CD4-positive, alpha-beta T cell treated with Interleukin-6 for 4 hours (primary cell): ENCODE data around the gene HNRNPL.
"Not testable (repeated sequence)": the region's sequence is repeated elsewhere in the genome, so short reads cannot be mapped to it uniquely, and the experiment has no call there.

ENCODE experiments used
- DNase-seq: peaks from one replicate; pipeline ENCODE4 v3.0.0-alpha.2; 2020; ENCODE audit warnings: mixed read lengths

The HNRNPL gene

DNA sequence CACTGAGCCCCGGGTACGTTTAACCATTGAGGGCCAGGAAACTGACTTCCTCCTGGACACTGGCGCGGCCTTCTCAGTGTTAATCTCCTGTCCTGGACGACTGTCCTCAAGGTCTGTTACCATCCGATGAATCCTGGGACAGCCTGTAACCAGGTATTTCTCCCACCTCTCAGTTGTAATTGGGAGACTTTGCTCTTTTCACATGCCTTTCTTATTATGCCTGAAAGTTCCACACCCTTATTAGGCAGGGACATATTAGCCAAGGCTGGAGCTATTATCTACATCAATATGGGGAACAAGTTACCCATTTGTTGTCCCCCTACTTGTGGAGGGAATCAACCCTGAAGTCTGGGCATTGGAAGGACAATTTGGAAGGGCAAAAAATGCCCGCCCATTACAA lies 23.9 kb downstream of the HNRNPL start:
- not testable (repeated sequence) for DNase-seq

DNA sequence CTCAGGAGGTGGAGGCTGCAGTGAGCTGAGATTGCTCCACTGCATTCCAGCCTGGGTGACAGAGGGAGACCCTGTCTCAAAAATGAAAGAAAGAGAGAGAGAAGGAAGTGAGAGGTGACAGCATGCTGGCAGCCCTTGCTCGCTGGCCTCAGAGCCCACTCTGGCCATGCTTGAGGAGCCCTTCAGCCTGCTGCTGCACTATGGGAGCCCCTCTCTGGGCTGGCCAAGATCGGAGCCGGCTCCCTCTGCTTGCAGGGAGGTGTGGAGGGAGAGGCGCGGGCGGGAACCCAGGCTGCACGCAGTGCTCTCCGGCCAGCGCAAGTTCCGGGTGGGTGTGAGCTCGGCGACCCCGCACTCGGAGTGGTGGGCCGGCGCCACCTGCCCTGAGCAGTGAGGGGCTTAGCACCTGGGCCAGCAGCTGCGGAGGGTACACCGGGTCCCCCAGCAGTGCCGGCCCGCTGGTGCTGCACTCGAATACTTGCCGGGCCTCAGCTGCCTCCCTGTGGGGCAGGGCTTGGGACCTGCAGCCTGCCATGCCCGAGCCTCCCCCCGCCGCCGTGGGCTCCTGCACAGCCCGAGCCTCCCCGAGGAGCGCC lies 28.5 kb downstream of the HNRNPL start:
- not testable (repeated sequence) for DNase-seq

DNA sequence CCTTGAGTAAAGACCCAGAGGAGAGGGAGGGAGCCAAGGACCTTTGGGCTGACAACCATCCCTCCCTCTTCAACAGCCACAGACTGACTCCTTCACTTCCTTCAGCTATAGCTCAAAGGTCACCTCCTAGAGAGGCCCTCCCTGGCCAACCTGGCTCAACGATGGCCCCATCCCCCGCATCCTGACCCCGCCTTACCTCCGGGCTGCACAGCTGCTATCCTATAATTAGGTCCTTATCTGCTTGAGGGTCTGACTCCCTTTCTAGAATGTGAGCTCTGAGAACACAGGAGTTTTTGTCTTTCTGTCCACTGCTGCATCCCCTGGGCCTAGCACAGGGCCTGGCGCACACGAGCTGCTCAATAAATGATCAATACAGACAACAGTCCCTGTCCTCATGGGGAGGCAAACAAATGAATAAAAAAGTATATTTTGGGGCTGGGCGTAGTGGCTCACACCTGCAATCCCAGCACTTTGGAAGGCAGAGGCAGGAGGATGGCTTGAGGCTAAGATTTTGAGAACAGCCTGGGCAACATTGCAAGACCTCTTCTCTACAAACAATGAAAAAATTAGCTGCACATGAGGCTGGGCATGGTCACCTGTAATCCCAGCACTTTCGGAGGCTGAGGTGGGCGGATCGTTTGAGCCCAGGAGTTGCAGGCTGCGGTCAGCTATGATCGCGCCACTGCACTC lies 30.4 kb downstream of the HNRNPL start:
- DNase-seq, result no peak

DNA sequence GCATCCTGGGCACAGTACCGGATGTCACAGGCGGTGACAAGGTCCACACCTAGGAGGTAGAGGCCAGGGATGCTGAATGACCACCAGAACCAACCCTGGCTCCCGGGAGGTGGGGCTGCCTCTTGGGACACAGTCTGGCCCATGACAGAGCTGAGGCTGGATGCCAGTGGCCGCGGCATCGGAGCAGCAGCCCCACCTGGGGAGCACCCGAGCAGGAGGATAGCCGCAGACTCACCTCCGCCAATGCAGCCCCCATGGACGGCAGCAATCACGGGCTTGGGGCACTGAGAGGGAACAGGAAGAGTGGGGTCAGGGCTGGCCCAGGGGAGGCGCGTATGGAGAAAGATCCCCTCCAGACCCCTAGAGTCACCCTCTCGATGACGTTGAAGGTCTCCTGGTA lies 32.7 kb downstream of the HNRNPL start:
- DNase-seq, result no peak

DNA sequence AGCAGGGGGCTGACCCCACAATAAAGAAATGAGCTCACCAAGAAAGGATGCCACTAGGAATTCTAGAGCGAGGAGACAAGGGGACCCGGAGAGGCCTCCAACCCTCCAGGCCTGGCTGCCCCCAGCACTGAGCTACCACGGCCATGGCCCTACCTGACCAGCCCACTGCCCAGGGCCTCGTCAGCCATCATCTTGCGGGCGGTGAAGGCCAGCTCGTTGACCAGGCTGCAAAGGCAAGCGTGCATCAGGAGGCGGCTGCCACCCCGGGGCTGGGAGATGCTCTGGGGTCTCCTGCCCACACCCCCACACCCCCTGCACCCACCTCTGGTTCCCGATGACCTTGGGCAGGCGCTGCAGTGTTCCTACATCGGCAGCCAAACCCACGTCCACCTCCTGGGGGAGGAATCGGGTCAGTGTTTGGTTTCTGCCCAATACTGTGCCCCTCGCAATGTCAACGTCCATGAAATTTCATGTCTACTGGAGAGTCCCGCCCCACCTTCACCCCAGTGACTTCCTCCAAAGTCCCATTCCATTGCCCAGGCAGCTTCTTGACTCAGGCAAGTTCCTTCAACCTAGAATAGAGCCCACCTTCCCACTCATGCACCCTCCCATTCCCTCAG lies 33.5 kb downstream of the HNRNPL start:
- DNase-seq, result no peak

DNA sequence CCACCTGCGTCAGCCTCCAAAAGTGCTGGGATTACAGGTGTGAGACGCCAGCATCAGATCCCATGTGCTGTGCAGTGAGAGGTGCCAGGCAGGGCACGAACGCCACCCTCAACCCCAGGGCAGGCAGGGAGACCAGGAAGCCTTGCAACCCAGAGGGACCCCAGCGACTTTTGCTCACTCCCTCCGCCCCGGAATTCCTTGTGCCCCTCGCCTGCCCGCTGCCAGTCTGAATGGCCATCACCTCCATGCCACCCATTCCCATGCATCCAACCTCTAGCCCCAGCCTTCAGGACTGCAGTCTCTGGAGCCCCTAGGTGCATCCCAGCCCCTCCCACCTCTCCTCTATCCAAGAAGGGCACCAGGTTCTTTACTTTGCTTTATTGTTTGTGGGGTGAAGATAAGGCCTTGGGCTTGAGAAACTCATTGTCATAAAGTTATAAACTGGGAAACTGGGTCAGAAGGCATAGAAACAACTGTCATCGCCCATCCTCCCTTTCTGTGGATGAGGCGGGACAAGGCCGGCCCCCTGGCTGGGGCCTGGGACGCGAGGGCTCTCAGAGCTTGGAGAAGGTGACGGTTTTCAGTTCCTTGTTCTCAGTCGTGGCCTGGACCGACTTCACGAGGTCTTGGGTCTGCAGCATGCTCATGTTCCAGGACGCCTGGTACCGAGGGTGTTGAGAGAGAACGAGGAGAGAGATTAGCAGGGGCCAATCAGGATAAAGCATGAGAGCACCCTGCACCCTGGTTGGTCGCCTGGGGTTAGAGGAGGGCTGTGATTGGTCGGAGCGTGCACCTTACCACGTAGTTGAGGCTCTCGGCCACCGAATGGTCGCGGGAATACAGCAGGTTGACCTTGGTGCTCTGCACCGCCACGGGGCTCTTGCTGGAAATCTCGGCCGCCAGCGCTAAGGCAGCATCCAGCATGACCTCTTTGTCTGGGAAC lies 34.5 kb downstream of the HNRNPL start:
- DNase-seq, result no peak

DNA sequence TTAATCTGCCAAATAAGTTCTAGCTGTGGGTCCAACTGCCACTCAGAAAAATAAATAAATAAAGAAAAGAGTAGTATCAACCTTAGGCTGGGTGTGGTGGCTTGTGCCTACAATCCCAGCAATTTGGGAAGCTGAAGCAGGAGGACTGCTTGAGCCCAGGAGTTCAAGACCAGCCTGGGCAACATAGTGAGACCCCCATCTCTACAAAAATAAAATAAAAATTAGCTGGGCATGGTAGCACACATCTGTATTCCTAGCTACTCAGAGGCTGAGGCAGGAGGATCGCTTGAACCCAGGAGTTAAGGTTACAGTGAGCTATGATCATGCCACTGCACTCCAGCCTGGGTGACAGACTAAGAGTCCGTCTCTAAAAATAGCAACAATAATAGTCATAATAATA lies 35.9 kb downstream of the HNRNPL start:
- not testable (repeated sequence) for DNase-seq

DNA sequence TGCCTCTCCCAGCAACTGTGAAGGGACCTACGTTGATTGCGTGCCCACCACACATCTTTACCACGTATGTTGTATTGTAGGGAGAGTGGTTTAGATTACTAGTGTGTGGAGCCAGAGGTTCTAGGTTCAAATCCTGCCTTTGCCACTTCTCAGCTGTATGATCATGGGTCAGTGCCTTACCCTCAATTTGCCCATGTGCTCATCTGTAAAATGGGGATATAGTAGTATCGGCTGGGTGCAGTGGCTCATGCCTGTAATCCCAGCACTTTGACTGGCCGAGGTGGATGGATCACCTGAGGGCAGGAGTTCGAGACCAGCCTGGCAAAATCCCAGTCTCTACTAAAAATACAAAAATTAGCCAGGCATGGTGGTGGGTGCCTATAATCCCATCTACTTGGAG lies 36.5 kb downstream of the HNRNPL start:
- no peak for DNase-seq

DNA sequence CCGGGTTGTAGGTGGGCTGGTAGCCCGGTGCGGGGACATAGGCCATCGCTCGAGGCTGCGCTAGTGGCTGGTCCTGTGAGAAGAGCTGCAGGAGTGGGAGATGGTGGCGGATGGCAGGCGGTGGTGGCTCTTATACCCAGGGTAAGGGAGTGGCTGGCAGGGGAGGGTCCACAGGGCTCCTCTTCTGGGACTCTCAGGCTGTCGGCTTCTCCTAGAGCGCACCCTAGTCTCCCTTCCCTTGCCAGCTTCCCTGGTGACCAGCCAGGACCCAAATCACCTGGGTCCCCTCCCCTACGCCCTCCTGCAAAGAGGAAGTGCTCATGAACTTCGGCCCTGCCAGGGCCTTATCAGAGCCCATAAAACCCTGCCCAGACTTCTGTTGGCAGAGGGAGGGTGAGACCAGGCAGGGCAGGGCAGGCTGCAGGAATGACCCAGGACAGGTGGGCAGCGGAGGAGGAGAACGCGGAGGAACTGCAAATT lies 36.9 kb downstream of the HNRNPL start, which contains the start of gene LGALS4:
TSS of gene LGALS4 (minus strand) at position 105 of the 480 bp plus-strand sequence. CDS start at position 46, 59 bp downstream.
- no peak for DNase-seq

DNA sequence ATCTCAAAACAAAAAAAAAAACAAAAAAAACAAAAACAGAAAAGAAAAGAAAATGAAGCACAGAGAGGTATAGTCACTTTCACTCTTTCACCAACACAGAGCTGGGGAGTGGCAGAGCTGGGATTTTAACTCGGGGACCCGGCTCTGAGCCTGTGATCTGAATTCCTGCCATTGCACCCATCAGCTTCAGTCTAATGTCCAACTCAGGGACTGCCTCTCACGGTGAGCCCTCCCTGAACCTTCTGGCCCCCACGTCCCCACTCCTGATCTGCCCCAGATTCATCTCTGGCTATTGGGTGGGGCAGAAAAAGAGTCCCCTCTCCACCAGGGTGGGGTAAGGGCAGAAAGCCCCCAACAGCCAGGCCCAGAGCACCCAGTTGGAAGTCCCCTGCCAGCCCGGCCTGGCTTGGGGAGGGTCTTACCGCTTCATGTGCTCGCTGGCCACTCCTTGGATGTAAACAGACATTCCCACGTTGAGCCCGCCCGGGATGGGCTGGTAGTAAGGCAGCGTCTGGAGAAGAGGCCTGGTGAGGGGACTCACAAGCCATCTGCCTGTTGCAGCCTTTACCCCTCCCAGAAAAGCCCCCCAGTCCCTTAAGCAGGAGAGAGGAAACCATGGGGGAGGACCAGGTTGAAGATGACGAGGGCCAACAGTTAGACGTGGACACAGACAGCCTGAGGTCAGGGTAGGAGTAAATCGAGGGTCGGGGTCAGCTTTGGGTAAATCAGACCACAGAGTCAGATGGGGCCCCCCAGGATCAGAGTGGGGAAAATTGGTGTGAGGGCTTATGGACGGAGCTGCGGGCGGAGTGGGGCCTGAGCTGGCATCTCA lies 37.6 kb downstream of the HNRNPL start:
- DNase-seq, result no peak

DNA sequence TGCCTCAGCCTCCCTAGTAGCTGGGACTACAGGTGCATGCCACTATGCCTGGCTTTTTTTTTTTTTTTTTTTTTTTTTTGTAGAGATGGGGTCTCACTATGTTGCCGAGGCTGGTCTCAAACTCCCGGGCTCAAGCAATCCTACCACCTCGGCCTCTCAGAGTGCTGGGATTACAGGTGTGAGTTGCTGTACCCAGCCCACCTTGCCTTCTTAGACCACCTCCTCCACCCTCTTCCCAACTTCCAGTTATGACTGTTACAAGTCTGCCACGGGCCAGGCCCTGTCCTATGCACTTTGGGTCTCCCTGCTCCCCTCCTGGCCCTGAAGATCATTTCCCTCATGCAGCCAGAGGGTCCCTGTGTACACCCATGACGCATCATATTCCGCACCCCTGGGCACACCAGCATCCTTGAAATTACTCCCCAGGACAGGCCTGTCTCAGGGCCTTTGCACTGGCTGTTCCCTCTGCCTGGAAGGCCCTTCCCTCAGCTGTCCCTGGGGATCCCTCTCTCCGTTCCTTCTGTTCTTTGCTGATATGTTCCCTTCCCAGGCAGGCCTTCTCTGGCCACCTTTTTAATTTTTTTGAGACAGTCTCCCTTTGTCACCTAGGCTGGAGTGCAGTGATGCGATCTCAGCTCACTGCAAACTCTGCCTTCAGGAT lies 40.1 kb downstream of the HNRNPL start:
- no peak for DNase-seq

DNA sequence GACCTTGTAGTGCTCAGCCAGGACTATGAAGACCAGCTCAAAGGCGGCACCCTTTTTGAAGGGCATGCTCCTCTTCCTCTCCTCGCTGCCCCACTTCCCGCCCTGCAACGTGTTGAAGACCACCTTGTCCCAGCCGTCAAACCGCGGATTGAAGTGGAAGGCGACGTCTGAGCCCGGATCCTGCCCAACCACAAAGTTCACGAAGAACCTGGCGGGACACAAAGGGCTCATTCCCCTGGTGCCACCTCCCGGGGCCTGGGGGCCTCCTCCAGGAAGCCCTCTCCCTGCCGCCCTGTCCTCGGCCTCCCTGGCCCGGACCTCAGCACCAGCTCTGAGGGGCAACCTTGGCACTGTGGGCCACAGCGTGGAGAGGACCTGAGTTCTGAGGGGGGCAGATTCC lies 41.0 kb downstream of the HNRNPL start:
- no peak for DNase-seq

DNA sequence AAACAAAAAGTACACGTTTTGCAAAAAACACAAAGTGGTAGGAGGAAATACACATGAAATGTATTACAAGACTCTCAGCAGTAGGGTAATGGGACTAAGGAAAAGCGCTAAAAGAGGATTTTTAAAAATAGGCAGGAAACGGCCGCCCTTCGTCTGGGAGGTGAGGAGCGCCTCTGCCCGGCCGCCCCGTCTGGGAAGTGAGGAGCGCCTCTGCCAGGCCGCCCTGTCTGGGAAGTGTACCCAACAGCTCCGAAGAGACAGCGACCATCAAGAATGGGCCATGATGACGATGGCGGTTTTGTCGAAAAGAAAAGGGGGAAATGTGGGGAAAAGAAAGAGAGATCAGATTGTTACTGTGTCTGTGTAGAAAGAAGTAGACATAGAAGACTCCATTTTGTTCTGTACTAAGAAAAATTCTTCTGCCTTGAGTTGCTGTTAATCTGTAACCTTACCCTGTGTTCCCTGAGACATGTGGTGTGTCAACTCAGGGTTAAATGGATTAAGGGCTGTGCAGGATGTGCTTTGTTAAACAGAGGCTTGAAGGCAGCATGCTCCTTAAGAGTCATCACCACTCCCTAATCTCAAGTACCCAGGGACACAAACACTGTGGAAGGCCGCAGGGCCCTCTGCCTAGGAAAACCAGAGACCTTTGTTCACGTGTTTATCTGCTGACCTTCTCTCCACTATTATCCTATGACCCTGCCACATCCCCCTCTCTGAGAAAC lies 42.2 kb downstream of the HNRNPL start:
- not testable (repeated sequence) for DNase-seq

DNA sequence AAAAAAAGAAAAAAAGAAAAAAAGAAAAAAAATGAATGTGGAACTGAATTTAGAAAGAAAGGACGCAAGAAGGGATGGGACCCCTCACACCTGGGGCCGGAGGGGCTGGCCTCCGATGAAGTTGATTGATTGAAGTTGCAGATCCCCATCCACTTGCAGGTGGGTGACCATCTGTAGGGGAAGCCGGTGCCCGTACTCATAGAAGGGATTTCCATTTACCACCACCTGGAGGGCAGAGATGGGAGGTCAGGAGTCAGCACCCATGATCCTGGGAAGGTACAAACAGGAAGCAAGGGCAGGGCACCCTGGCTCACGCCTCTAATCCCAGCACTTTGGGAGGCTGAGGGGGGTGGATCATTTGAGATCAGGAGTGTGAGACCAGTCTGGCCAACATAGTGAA lies 43.4 kb downstream of the HNRNPL start:
- no peak for DNase-seq

DNA sequence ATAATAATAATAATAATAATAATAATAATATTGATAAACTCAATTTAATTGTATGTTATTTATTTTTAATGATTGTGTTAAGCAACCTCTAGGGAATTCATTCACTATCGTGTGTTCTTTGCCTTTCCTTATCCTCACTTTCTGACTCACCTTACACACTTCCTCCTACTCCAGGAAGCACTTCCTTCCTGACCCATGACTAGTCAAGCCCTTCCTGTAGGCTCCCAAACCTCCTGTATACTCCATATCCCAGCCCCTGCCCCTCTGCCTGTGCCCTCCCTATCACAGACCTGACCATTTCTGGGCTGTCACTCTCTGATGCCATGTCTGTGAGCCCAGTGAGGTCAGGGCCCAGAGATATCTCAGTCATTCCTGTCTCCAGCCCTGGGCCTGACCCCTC lies 44.6 kb downstream of the HNRNPL start:
- no peak for DNase-seq

DNA sequence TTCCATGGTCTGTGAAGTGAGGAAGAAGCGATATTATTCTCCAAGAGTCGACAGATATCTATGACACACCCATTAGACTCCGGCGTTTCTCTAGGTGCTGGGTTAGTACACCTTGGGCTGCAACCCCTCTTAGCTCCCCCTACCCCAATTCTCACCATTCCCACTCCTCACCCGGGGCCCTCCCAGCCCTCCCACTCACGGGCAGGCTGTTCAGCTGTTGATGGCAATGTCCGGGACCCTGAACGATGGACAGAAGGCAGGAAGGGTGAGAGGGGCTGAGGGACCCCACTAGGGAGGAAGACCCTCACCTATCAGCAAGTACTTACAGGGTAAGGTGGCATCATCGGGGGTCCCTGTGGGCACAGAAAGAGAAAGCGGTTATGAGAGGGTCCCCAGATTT lies 46.2 kb downstream of the HNRNPL start:
- DNase-seq, result no peak

DNA sequence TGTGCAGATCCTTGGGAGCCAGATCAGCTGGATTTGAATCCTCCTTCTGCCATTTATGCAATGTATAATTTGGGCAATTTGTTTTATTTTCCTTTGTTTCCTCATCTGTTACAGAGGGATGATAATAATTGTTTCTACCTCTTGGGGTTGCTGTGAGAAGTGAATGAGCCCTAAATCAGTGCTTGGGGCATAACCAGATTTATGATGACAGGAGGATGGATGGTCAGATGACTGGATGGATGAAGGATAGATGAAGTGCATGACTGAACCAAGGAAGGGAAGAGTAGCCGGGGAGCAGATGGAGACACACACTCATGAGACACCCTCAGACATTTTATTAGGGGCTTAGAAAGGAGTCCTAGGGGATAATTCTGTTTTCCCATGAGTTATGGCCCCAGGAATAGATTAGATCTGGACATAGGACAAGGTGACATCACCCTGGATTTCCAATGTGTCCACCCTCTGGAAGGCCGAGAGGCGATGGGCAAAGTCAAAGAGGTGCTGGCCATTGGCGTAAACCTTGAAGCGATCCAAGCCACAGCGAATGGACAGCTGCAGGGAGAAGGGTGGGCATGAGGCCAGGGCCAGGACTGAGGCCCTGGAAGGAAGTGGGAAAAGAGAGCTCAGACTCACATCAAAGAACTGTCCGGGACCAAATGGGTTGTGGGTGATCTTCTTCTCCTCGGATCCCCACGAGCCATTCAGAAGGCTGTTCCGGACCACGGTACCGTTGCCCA lies 48.3 kb downstream of the HNRNPL start:
- DNase-seq, result no peak

DNA sequence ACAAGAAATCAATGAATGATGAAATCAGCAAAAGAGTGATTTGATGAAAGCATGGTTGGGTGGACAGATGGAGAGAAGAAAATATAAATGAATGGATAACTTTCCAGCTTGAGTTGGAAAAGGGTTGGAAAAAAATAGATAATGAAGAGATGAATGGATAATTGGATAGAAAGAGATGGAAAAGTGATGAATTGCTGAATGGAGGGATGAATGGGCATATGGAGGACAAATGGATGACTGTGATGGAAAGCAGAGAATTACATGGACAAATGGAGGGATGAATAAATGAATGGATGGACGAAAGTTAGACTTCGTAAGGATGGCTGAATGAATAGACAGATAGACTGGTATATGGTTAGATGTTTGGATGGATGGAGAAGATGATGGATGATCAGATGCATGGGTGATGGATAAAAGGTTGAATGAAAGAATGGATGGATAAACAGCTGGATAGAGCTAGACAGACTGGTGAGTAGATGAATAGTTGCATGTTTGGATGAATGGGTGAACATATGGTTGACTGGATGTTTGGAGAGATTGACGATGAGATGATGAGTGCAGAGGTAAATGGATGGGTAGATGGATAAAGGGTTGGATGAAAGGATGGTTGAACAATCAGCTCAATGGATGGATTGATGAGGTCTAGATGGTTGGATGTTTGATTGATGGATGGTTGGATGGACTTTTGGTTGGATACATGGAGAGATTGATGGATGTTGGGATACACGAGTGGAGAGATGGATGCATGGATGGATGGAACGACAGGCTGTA lies 49.0 kb downstream of the HNRNPL start:
- DNase-seq, result no peak

DNA sequence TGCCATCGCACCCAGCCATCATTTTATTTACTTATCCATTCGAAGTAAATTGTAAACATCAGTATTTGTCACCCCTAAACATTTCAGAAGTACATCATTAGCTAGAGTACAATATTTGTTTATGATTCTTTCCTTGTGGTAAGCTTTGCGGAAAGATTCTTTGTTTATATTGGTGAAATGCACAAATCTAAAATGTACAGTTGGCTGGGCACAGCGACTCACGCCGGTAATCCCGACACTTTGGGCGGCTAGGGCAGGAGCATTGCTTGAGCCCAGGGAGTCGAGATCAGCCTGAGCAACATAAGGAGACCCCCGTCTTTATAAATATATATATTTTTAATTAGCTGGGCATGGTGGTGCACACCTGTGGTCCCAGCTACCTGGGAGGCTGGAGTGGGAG lies 50.7 kb downstream of the HNRNPL start:
- DNase-seq, result no peak
